BJ (cell line): ENCODE data around the gene PSG6. TPM values are rescaled to one million over a fixed set of nuclear protein-coding genes. Genes with fewer than 3 reads are reported as not detected.
"Not testable (repeated sequence)": the region's sequence is repeated elsewhere in the genome, so short reads cannot be mapped to it uniquely, and the experiment has no call there.

Experiments used
- CTCF ChIA-PET: fragments of 350-600 bp; formaldehyde crosslinking; extraction: SDS; loops from one replicate; lab custom pipeline; 2021; ENCODE audit warnings: antibody characterized with exemption, inconsistent platforms; lab: Yijun Ruan, JAX
- POLR2A ChIA-PET: fragments of 300-600 bp; sonication (Branson Sonifier 250); formaldehyde crosslinking; extraction: SDS; loops from one replicate; lab custom pipeline; 2021; ENCODE audit warnings: antibody characterized with exemption; lab: Charles Lee
- DNase-seq: peaks from one replicate; pipeline ENCODE4 v3.0.0-alpha.2; 2011; ENCODE audit warnings: low read depth
- H3K27me3 ChIP-seq: 2 replicates; pipeline ENCODE4 v1.6.0; 2011; ENCODE audit warnings: low read length; ENCODE audit not compliant: control insufficient read depth, insufficient read depth
- H3K36me3 ChIP-seq: 2 replicates; pipeline ENCODE4 v1.5.1; 2011; ENCODE audit warnings: low read length; ENCODE audit not compliant: control insufficient read depth, insufficient read depth
- H3K4me3 ChIP-seq: 2 replicates; pipeline ENCODE4 v1.5.1; 2011; ENCODE audit warnings: low read depth, mild to moderate bottlenecking, control low read depth, low read length
- polyA minus RNA-seq: library from RNA; depleted of rRNA, polyadenylated mRNA; stranded (reverse); fragments of >200 nt; gene quantifications from 2 replicates; pipeline ENCODE4 v1.2.3, GENCODE V29; 2011; rRNA and poly(A)+ RNA removed
- polyA plus RNA-seq: library from polyadenylated mRNA; depleted of rRNA; stranded (reverse); fragments of >200 nt; gene quantifications from 2 replicates; pipeline ENCODE4 v1.2.3, GENCODE V29; 2011; rRNA removed
- TF ChIP-seq, protein P1 (sequence below): IDR thresholded peaks from 2 replicates; pipeline ENCODE4 v1.5.1; 2011; ENCODE audit warnings: low read depth, mild to moderate bottlenecking, control low read depth, inconsistent platforms, low read length, moderate library complexity; ENCODE audit not compliant: insufficient read depth

PSG6 gene
- polyA plus RNA-seq (1.0 and 1.5 TPM in 2 replicates), polyA minus RNA-seq (0.76 and 0.87 TPM in 2 replicates)

DNA sequence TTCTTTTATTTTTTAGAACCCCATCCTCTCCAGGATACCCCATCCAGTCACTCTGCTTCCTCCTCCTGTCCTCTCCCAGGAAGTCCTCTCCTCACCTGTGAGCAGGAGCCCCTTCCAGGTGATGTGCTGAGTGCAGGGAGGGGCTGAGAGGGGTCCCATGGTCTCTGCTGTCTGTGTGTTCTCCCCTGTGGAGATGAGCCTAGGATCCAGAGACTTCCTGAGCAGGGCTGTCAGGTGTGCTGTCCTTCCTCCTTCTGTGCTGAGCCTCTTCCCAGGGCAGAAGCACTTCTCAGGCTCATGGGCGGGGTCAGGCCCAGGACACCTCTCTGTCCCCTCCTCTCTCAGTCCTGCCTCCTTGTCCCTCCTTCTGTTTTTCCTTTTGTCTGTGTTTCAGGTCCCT lies at the start of gene PSG6:
TSS of gene PSG6 (minus strand) at position 261 of the 400 bp plus-strand sequence. CDS start at position 159, 102 bp downstream.
- H3K36me3 ChIP-seq, POLR2A ChIA-PET, DNase-seq, H3K4me3 ChIP-seq, H3K27me3 ChIP-seq: not testable (repeated sequence)
- CTCF ChIA-PET: interaction anchor here (1.5 kb wide), 1 partner anchor 124 kb away, joined by 5 read pairs; no protein-coding TSS in a partner anchor

DNA sequence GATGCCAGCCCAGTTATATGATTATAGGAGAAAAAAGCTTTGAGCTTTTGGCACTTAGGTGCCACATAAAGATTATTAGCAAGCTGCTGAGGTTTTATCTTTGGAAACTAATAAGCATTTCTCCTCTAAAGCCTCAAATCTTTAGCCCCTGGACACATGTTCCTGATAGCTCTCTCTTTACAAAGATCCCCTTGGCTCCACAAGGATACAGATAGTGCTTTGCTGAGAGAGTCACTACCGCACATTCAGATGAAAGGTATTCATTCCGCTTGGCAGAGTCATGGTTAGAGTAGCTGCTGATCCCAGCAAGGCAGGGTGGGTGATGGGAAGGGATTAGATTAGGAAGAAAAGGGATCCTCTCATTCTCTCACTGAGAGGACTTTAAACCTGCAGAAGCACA lies 47.5 kb upstream of the PSG6 start:
- POLR2A ChIA-PET: no interaction called here
- peak; percentile 47 for DNase-seq
- H3K27me3 ChIP-seq: no peaks in the 10 kb centered on the region
- H3K4me3 ChIP-seq: no peak overlapping the region
- TF ChIP-seq, protein P1, sequence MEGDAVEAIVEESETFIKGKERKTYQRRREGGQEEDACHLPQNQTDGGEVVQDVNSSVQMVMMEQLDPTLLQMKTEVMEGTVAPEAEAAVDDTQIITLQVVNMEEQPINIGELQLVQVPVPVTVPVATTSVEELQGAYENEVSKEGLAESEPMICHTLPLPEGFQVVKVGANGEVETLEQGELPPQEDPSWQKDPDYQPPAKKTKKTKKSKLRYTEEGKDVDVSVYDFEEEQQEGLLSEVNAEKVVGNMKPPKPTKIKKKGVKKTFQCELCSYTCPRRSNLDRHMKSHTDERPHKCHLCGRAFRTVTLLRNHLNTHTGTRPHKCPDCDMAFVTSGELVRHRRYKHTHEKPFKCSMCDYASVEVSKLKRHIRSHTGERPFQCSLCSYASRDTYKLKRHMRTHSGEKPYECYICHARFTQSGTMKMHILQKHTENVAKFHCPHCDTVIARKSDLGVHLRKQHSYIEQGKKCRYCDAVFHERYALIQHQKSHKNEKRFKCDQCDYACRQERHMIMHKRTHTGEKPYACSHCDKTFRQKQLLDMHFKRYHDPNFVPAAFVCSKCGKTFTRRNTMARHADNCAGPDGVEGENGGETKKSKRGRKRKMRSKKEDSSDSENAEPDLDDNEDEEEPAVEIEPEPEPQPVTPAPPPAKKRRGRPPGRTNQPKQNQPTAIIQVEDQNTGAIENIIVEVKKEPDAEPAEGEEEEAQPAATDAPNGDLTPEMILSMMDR: no peak
- CTCF ChIA-PET: interaction anchor here (1.2 to 1.4 kb wide), 2 partner anchors 14 to 21 kb away, joined by 3 read pairs; no protein-coding TSS in a partner anchor
- H3K36me3 ChIP-seq: no peaks in the 10 kb centered on the region

- CTCF ChIA-PET: no interaction called here
- H3K27me3 ChIP-seq: no peaks in the 10 kb centered on the region
- no peak overlapping the region for H3K4me3 ChIP-seq
- H3K36me3 ChIP-seq: no peaks in the 10 kb centered on the region
- POLR2A ChIA-PET: no interaction called here
- no peak for DNase-seq
- TF ChIP-seq, protein P1: no peak
Observed at GRCh38 chr19:42961119-42961518, 43.4 kb upstream of the PSG6 start.

- H3K27me3 ChIP-seq, H3K36me3 ChIP-seq, POLR2A ChIA-PET, H3K4me3 ChIP-seq, DNase-seq: not testable (repeated sequence)
- CTCF ChIA-PET: interaction anchor here (1.6 kb wide), 1 partner anchor 10 kb away, joined by 4 read pairs; no protein-coding TSS in a partner anchor
Observed at GRCh38 chr19:42952126-42952525, 34.4 kb upstream of the PSG6 start.

DNA sequence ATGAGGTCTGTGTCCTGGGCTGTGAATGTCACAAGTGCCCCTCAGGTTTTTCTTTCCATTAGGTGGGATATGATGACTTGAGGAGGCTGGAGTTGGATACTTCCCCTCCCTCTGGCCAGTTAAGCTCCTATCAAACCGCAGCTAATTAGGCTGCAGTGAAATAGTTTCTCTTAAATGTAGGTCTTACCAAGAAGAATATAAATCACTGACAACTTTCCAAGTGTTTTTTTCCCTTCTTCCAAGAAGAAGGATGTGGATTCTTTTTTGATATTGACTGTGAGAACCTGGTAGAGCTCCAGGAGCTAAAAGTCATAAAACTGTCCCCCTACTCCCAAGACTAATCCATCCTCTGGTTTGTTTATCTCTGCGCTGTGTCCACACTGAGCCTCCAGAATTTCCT lies 33.8 kb upstream of the PSG6 start:
- CTCF ChIA-PET: interaction anchor here (1.2 to 1.6 kb wide), 2 partner anchors 10 to 14 kb away, joined by 3 to 4 read pairs; no protein-coding TSS in a partner anchor
- H3K4me3 ChIP-seq, POLR2A ChIA-PET, H3K36me3 ChIP-seq, H3K27me3 ChIP-seq: not testable (repeated sequence)
- DNase-seq: peak; percentile 62

DNA sequence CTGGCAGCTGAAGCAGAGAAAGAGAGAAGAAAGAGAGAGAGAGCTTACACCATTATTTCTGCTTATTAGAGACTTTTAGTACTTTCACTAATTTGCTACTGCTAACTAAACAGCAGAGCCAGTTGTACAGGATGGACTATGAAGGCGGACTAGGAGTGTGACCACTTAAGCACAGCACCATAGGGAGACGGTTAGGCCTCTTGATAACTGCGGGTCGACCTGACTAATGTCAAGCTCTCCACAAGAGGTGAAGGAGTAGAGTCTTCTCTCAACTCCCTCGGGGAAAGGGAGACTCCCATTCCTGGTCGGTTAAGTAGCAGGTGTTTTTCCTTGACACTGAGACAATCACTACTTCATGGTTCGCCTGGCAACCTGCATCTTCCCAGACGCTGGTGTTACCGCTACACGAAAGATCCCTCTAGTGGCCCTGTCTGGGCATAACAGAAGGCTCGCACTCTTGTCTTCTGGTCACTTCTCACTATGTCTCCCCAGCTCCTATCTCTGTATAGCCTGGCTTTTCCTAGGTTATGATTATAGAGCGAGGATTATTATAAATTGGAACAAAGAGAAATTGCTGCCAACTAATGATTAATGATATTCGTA lies 24.6 kb upstream of the PSG6 start:
- TF ChIP-seq, protein P1: peak; percentile 39
- no peak for DNase-seq
- Histone ChIP-seq H3K27me3 (no peaks in the 10 kb centered on the region), H3K4me3 (no peak overlapping the region), H3K36me3 (no peaks in the 10 kb centered on the region)
- POLR2A ChIA-PET: no interaction called here
- CTCF ChIA-PET: interaction anchor here (0.8 to 1.5 kb wide), 4 partner anchors 9 to 142 kb away, joined by 3 to 4 read pairs (median 3); no protein-coding TSS in a partner anchor

- H3K27me3 ChIP-seq, DNase-seq, H3K4me3 ChIP-seq, CTCF ChIA-PET, POLR2A ChIA-PET, H3K36me3 ChIP-seq: not testable (repeated sequence)
Observed at GRCh38 chr19:42937107-42937506, 19.4 kb upstream of the PSG6 start, which contains the start of gene PSG7. Gene PSG7 (minus strand): TSS chr19:42937207. CDS start chr19:42937076, 131 bp downstream.

DNA sequence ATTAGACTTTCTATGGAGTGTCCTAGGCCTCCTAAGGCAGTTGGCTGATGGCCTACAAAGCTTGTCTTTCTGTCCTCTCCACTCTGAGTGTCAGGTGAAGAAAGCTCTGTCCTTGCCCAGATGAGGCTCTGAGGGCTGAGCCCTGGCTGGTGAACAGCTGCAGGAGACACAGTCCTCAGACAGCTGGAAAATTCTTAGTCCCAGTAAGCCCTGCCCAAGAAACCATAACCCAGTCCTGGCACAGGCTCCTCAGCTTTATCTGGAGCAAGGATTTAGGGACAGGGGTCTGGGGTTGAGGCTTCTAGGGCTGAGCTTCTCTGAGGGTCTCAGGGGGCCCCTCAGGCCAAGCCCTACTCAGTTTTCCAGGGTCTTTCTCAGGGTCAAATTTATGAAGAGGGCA lies 17.0 kb upstream of the PSG6 start:
- H3K4me3 ChIP-seq, H3K27me3 ChIP-seq, POLR2A ChIA-PET, DNase-seq, H3K36me3 ChIP-seq: not testable (repeated sequence)
- CTCF ChIA-PET: interaction anchor here (1.0 kb wide), 1 partner anchor 142 kb away, joined by 3 read pairs; no protein-coding TSS in a partner anchor

- H3K4me3 ChIP-seq, H3K36me3 ChIP-seq, H3K27me3 ChIP-seq, POLR2A ChIA-PET: not testable (repeated sequence)
- DNase-seq: peak; percentile 17
- CTCF ChIA-PET: interaction anchor here (1.0 kb wide), 2 partner anchors 141 to 143 kb away, joined by 3 read pairs; no protein-coding TSS in a partner anchor
Observed at GRCh38 chr19:42934183-42934582, 16.5 kb upstream of the PSG6 start.

GRCh38 chr19:42933412-42933811 lies 15.7 kb upstream of the PSG6 start:
- H3K27me3 ChIP-seq, POLR2A ChIA-PET, H3K4me3 ChIP-seq, H3K36me3 ChIP-seq, DNase-seq: not testable (repeated sequence)
- CTCF ChIA-PET: interaction anchor here (1.0 kb wide), 1 partner anchor 142 kb away, joined by 3 read pairs; no protein-coding TSS in a partner anchor
